K562 (cell line): Measurements from ENCODE around the gene HOXC11. TPM values are rescaled to one million over a fixed set of nuclear protein-coding genes. Genes with fewer than 3 reads are reported as not detected.

ENCODE experiments used
- CTBP1 ChIP-seq: fragments of 450-650 bp; IDR thresholded peaks from 2 replicates; pipeline ENCODE4 v1.6.1; 2016; ENCODE audit warnings: borderline replicate concordance
- CTCF ChIP-seq, 3 experiments: IDR thresholded peaks in 2 of 3; conservative IDR thresholded peaks in 1 of 3; 2 replicates each; pipeline ENCODE4 v1.5.1; 2011 to 2012; ENCODE audit warnings: low read length in 3 of 3, mild to moderate bottlenecking in 3 of 3, control low read depth in 2 of 3, improper control_type of control experiment in 1 of 3, inconsistent platforms in 1 of 3, low read depth in 1 of 3, mixed read lengths in 1 of 3, moderate library complexity in 1 of 3; ENCODE audit not compliant: insufficient read depth in 2 of 3
- DPF2 ChIP-seq: fragments of 450-650 bp; IDR thresholded peaks from 2 replicates; pipeline ENCODE4 v1.6.1; 2016
- FOXK1 ChIP-seq: sonication (generic); formaldehyde crosslinking; IDR thresholded peaks from 2 replicates; pipeline ENCODE4 v1.8.0; 2022; ENCODE audit warnings: missing genetic modification reagents, mild to moderate bottlenecking, borderline replicate concordance
- GTF2F1 ChIP-seq: IDR thresholded peaks from 2 replicates; pipeline ENCODE4 v1.6.1; 2011; ENCODE audit warnings: low read depth, low read length, improper control_type of control experiment
- MCM3 ChIP-seq: fragments of 450-650 bp; IDR thresholded peaks from 2 replicates; pipeline ENCODE4 v1.6.1; 2016
- MYC ChIP-seq, 2 experiments: fragments of 250-450 bp in 1 of 2; sonication (Bioruptor Pico) in 1 of 2; IDR thresholded peaks; 2 replicates each; pipeline versions ENCODE4 v1.5.1 to v1.6.1; 2012 to 2021; ENCODE audit warnings: low read depth in 2 of 2, borderline replicate concordance in 1 of 2, improper control_type of control experiment in 1 of 2, low read length in 1 of 2, mild to moderate bottlenecking in 1 of 2, moderate library complexity in 1 of 2
- MYNN ChIP-seq, 2 experiments: sonication (generic); formaldehyde crosslinking in 1 of 2; IDR thresholded peaks; 2 replicates each; pipeline versions ENCODE4 v1.5.0 to v1.6.1; 2016 to 2020; ENCODE audit warnings: antibody characterized with exemption in 1 of 2, missing genetic modification reagents in 1 of 2
- NCOA2 ChIP-seq, 2 experiments: fragments of 450-650 bp; IDR thresholded peaks; 2 replicates each; pipeline ENCODE4 v1.6.1; 2018; ENCODE audit warnings: mild to moderate bottlenecking in 2 of 2, moderate library complexity in 1 of 2; ENCODE audit not compliant: partially characterized antibody in 2 of 2
- NCOA4 ChIP-seq: fragments of 450-650 bp; IDR thresholded peaks from 2 replicates; pipeline ENCODE4 v1.6.1; 2018; ENCODE audit warnings: mild to moderate bottlenecking; ENCODE audit not compliant: partially characterized antibody
- PRDM10 ChIP-seq: fragments of 450-650 bp; IDR thresholded peaks from 2 replicates; pipeline ENCODE4 v1.6.1; 2018; ENCODE audit not compliant: partially characterized antibody
- SP1 ChIP-seq: sonication (generic); formaldehyde crosslinking; IDR thresholded peaks from 2 replicates; pipeline ENCODE4 v1.8.1; 2022; ENCODE audit warnings: mild to moderate bottlenecking, missing genetic modification reagents
- TAL1 ChIP-seq: fragments of 450-650 bp; IDR thresholded peaks from 2 replicates; pipeline ENCODE4 v1.6.1; 2016; ENCODE audit warnings: mild to moderate bottlenecking
- ZBTB33 ChIP-seq: sonication (generic); formaldehyde crosslinking; IDR thresholded peaks from 2 replicates; pipeline ENCODE4 v1.8.1; 2023; ENCODE audit warnings: mild to moderate bottlenecking, missing genetic modification reagents
- ZBTB7A ChIP-seq: IDR thresholded peaks from 2 replicates; pipeline ENCODE4 v1.6.1; 2011; ENCODE audit warnings: low read depth, mild to moderate bottlenecking, low read length, moderate library complexity, borderline replicate concordance; ENCODE audit not compliant: control insufficient read depth
- ZNF12 ChIP-seq: sonication (generic); formaldehyde crosslinking; IDR thresholded peaks from 2 replicates; pipeline ENCODE4 v1.4.0; 2020; ENCODE audit warnings: mild to moderate bottlenecking, missing genetic modification reagents
- ZNF384 ChIP-seq: IDR thresholded peaks from 2 replicates; pipeline ENCODE4 v1.6.1; 2012; ENCODE audit warnings: low read depth, low read length, improper control_type of control experiment
- ZNF398 ChIP-seq: fragments of 250-450 bp; sonication (Bioruptor Pico); IDR thresholded peaks from 2 replicates; pipeline ENCODE4 v1.8.0; 2021; ENCODE audit warnings: moderate library complexity, mild to moderate bottlenecking, inconsistent platforms
- polyA plus RNA-seq, 8 experiments: library from polyadenylated mRNA; depleted of rRNA in 4 of 8; stranded (reverse) in 5 of 8; unstranded in 3 of 8; fragments of >200 nt; fragmentation: Nextera tagmentation in 2 of 8; fragmentation: Illumina TruSeq in 1 of 8; extraction: Ambion mirVana in 2 of 8; extraction: Trizol in 1 of 8; gene quantifications; 2 replicates each; pipeline versions ENCODE4 v1.2.1 to v1.2.3, GENCODE V29; 2011 to 2014; ENCODE audit warnings: inconsistent platforms in 1 of 8, missing spikeins in 1 of 8
- total RNA-seq, 7 experiments: library from RNA; depleted of rRNA in 6 of 7; stranded (reverse); fragments of >200 nt in 6 of 7; fragmentation: Illumina TruSeq in 2 of 7; extraction: Trizol in 2 of 7; gene quantifications; 2 replicates each; pipeline versions ENCODE4 v1.2.1 to v1.2.3, GENCODE V29; 2011 to 2021; ENCODE audit warnings: low replicate concordance in 1 of 7

Gene HOXC11
- total and polyA plus RNA-seq, 9 of the 15 experiments (the other 6 are each of a cell fraction or from before 2014, with no cell fraction given), result not detected

- no peak for TF ChIP-seq ZNF398 (CRISPR knock-in tag)
- peak; percentile 89 for TF ChIP-seq PRDM10
- no peak for TF ChIP-seq ZNF12 (CRISPR knock-in tag)
- TF ChIP-seq SP1, result no peak
- no peak for TF ChIP-seq FOXK1 (CRISPR knock-in tag)
- no peak for TF ChIP-seq TAL1
- peak; percentile 68; the same call in 1 of the 2 replicates for TF ChIP-seq CTBP1
- no peak for TF ChIP-seq GTF2F1
- 0 out of 2 replicates have a peak, but pooled peaks have one; percentile 36 for TF ChIP-seq MYC (IDR thresholded peaks at IDR 0.05; ENCODE audit: low read depth, low read length)
- TF ChIP-seq MYC (CRISPR knock-in tag; IDR thresholded peaks at IDR 0.05; ENCODE audit: borderline replicate concordance, low read depth), result no peak
- no peak for TF ChIP-seq ZBTB7A
- 0 out of 2 replicates have a peak, but pooled peaks have one; percentile 37 for TF ChIP-seq MYNN (IDR thresholded peaks at IDR 0.05)
- TF ChIP-seq MYNN (CRISPR knock-in tag; IDR thresholded peaks at IDR 0.05), result no peak
- no peak for TF ChIP-seq DPF2
- TF ChIP-seq NCOA4, result no peak
- TF ChIP-seq MCM3, result no peak
- peak; percentile 91 to 96 (median 92) for TF ChIP-seq CTCF (IDR thresholded peaks at IDR 0.05 in 2 of 3, conservative IDR thresholded peaks at IDR 0.05 in 1 of 3; ENCODE audit: insufficient read depth in 2 of 3, low read depth in 1 of 3, low read length in 3 of 3)
- peak; percentile 63; the same call in 1 of the 2 replicates for TF ChIP-seq ZNF384
- no peak for TF ChIP-seq NCOA2 (IDR thresholded peaks at IDR 0.05; ENCODE audit: partially characterized antibody in 2 of 2)
- peak; percentile 88 for TF ChIP-seq ZBTB33 (CRISPR knock-in tag)
Observed at GRCh38 chr12:54005853-54006558, 33.1 kb downstream of the HOXC11 start (continued).
